K562 (cell line): ENCODE data around the gene DDAH1. TPM values are rescaled to one million over a fixed set of nuclear protein-coding genes. Genes with fewer than 3 reads are reported as not detected.

Experiments used
- ATAC-seq: fragments of 200-7000 bp; cut with Tn5 transposase; 3 replicates; pipeline ENCODE4 v1.9.1; 2020; ENCODE audit warnings: moderate library complexity
- BruUV-seq: library from RNA; stranded (reverse); fragments of 400-500 nt; replicated peaks from 2 replicates; lab custom pipeline; 2021; lab: Mats Ljungman, UMichigan
- CTCF ChIA-PET: fragments of 300-600 bp; formaldehyde crosslinking; extraction: SDS; loops from one replicate; lab custom pipeline; 2021; ENCODE audit warnings: low intra/inter-chr PET ratio; lab: Yijun Ruan, JAX
- POLR2A ChIA-PET: fragments of 300-600, 350-650 bp; sonication (Branson Sonifier 250); formaldehyde crosslinking; extraction: SDS; loops from one replicate; lab custom pipeline; 2021; ENCODE audit warnings: antibody characterized with exemption, inconsistent platforms; lab: Yijun Ruan, JAX
- DNase-seq, 4 experiments: peaks; one replicate each; pipeline versions ENCODE4 v3.0.0 to v3.0.0-alpha.2; 2011 to 2018; ENCODE audit warnings: low spot score in 3 of 4, mixed read lengths in 3 of 4; ENCODE audit errors: extremely low read depth in 1 of 4
- FAIRE-seq: peaks from 2 replicates; lab custom pipeline; 2011; peaks lifted over from hg19 to GRCh38; lab: Jason Lieb, UNC
- H2AFZ ChIP-seq: 2 replicates; pipeline ENCODE4 v1.6.0; 2011; ENCODE audit warnings: low read depth, low read length, control low read depth, inconsistent platforms
- H3K27ac ChIP-seq: fragments of 200-600 bp; 3 replicates; pipeline ENCODE4 v1.8.0; 2011; ENCODE audit warnings: low read depth, mild to moderate bottlenecking, control low read depth, inconsistent platforms, low read length, moderate library complexity, mixed read lengths; ENCODE audit errors: extremely low read depth
- H3K27me3 ChIP-seq, 2 experiments: fragments of 300-600 bp in 1 of 2; 2 replicates in 1 of 2; 3 replicates in 1 of 2; pipeline versions ENCODE4 v1.6.0 to v1.8.0; 2011; ENCODE audit warnings: inconsistent platforms in 2 of 2, low read length in 2 of 2, mild to moderate bottlenecking in 1 of 2, mixed read lengths in 1 of 2, moderate library complexity in 1 of 2; ENCODE audit not compliant: control insufficient read depth in 2 of 2, insufficient read depth in 2 of 2
- H3K36me3 ChIP-seq: fragments of 300-600 bp; 3 replicates; pipeline ENCODE4 v1.8.0; 2011; ENCODE audit warnings: mild to moderate bottlenecking, low read length, inconsistent platforms; ENCODE audit not compliant: control insufficient read depth, insufficient read depth
- H3K4me1 ChIP-seq, 2 experiments: fragments of 200-600 bp in 1 of 2; replicated peaks in 1 of 2; 2 replicates in 1 of 2; 3 replicates in 1 of 2; pipeline versions ENCODE4 v1.5.1 to v1.8.0; 2011; ENCODE audit warnings: inconsistent platforms in 2 of 2, low read length in 2 of 2, mild to moderate bottlenecking in 1 of 2, mixed read lengths in 1 of 2, moderate library complexity in 1 of 2; ENCODE audit not compliant: control insufficient read depth in 2 of 2, insufficient read depth in 2 of 2
- H3K4me2 ChIP-seq: 2 replicates; pipeline ENCODE4 v1.6.1; 2011; ENCODE audit warnings: low read length, control low read depth, inconsistent platforms, mixed read lengths; ENCODE audit not compliant: insufficient read depth
- H3K4me3 ChIP-seq: fragments of 200-600 bp; sonication (generic), shearing (Covaris generic); 2 replicates; pipeline ENCODE4 v1.5.1; 2016; ENCODE audit warnings: control low read depth, inconsistent platforms
- H3K79me2 ChIP-seq: fragments of 200-600 bp; 3 replicates; pipeline ENCODE4 v1.8.0; 2011; ENCODE audit warnings: low read length, inconsistent platforms; ENCODE audit not compliant: control insufficient read depth, insufficient read depth
- H3K9ac ChIP-seq, 2 experiments: 2 replicates each; pipeline versions ENCODE4 v1.6.0 to v1.6.1; 2011; ENCODE audit warnings: low read depth in 2 of 2, low read length in 2 of 2, control low read depth in 1 of 2, inconsistent platforms in 1 of 2, mild to moderate bottlenecking in 1 of 2, mixed read lengths in 1 of 2; ENCODE audit not compliant: insufficient read depth in 1 of 2
- H3K9me1 ChIP-seq: one replicate; pipeline ENCODE4 v1.6.0; 2011; ENCODE audit warnings: inconsistent platforms, mild to moderate bottlenecking, low read length, moderate library complexity; ENCODE audit not compliant: control insufficient read depth, insufficient read depth
- H3K9me3 ChIP-seq: replicated peaks from 2 replicates; pipeline ENCODE4 v1.5.1; 2011; ENCODE audit warnings: low read depth, low read length, inconsistent platforms; ENCODE audit not compliant: control insufficient read depth, insufficient read depth
- H4K20me1 ChIP-seq: replicated peaks from 2 replicates; pipeline ENCODE4 v1.6.1; 2011; ENCODE audit warnings: low read length, inconsistent platforms, mixed read lengths; ENCODE audit not compliant: control insufficient read depth, insufficient read depth
- BRF2 ChIP-seq: IDR thresholded peaks from 3 replicates; pipeline ENCODE4 v1.6.1; 2011; ENCODE audit warnings: borderline replicate concordance, mild to moderate bottlenecking; ENCODE audit not compliant: insufficient read length, insufficient read depth
- CEBPB ChIP-seq: fragments of 450-650 bp; IDR thresholded peaks from 2 replicates; pipeline ENCODE4 v1.6.1; 2016; ENCODE audit warnings: missing genetic modification characterization, missing compliant biosample characterization
- FOXK2 ChIP-seq, 2 experiments: fragments of 450-650 bp; IDR thresholded peaks in 1 of 2; conservative IDR thresholded peaks in 1 of 2; 2 replicates each; pipeline ENCODE4 v1.6.1; 2016; ENCODE audit warnings: low read depth in 2 of 2, mild to moderate bottlenecking in 1 of 2
- KLF1 ChIP-seq: fragments of 450-650 bp; IDR thresholded peaks from 2 replicates; pipeline ENCODE4 v1.6.1; 2016; ENCODE audit warnings: missing genetic modification characterization, missing compliant biosample characterization
- MAFG ChIP-seq: fragments of 450-650 bp; conservative IDR thresholded peaks from 2 replicates; pipeline ENCODE4 v1.6.1; 2016; ENCODE audit warnings: missing genetic modification characterization, missing compliant biosample characterization
- MITF ChIP-seq: IDR thresholded peaks from 2 replicates; pipeline ENCODE4 v1.6.1; 2014; ENCODE audit warnings: antibody characterized with exemption
- NELFE ChIP-seq: IDR thresholded peaks from 2 replicates; pipeline ENCODE4 v1.6.1; 2011; ENCODE audit warnings: mild to moderate bottlenecking; ENCODE audit not compliant: insufficient read depth, insufficient read length
- NFATC3 ChIP-seq: fragments of 450-650 bp; IDR thresholded peaks from 2 replicates; pipeline ENCODE4 v1.6.1; 2017; ENCODE audit warnings: mild to moderate bottlenecking
- SIN3B ChIP-seq: fragments of 450-650 bp; IDR thresholded peaks from 2 replicates; pipeline ENCODE4 v1.6.1; 2017; ENCODE audit warnings: low read depth, mild to moderate bottlenecking, moderate library complexity
- SRSF7 ChIP-seq: fragments of 200-400 bp; formaldehyde crosslinking; optimal IDR thresholded peaks from 2 replicates; pipeline ENCODE3; 2017; ENCODE audit warnings: mild to moderate bottlenecking, low read depth, low read length
- SUPT5H ChIP-seq: fragments of 450-650 bp; IDR thresholded peaks from 2 replicates; pipeline ENCODE4 v1.6.1; 2016
- THRAP3 ChIP-seq: fragments of 450-650 bp; IDR thresholded peaks from 2 replicates; pipeline ENCODE4 v1.6.1; 2016; ENCODE audit warnings: mild to moderate bottlenecking, inconsistent platforms, borderline replicate concordance
- ZNF23 ChIP-seq: fragments of 250-450 bp; sonication (Bioruptor Pico); IDR thresholded peaks from 2 replicates; pipeline ENCODE4 v1.4.0; 2020; ENCODE audit warnings: mild to moderate bottlenecking
- ZNF280A ChIP-seq: fragments of 450-650 bp; IDR thresholded peaks from 2 replicates; pipeline ENCODE4 v1.6.1; 2018; ENCODE audit warnings: mild to moderate bottlenecking, low read depth; ENCODE audit not compliant: partially characterized antibody
- ZNF561 ChIP-seq: fragments of 450-650 bp; formaldehyde crosslinking; conservative IDR thresholded peaks from 2 replicates; pipeline ENCODE4 v1.4.0; 2020; ENCODE audit warnings: mild to moderate bottlenecking, moderate library complexity
- WGBS: fragments of 100-300 bp; shearing (Covaris generic); methylation state at CpG from one replicate; pipeline ENCODE4 v1.1.6; 2016; ENCODE audit warnings: low coverage, mixed read lengths; ENCODE audit not compliant: insufficient coverage; ENCODE audit errors: missing lambda C conversion rate; 5-methylcytosine and 5-hydroxymethylcytosine counted together
- in situ Hi-C: fragments of 300-500 bp; cut with MboI; formaldehyde crosslinking; loops from 4 replicates; pipeline ENCODE4 v1.15.0; 2018; ENCODE audit warnings: inconsistent platforms, mixed read lengths
- intact Hi-C: fragments of 100-400 bp; cut with micrococcal nuclease; formaldehyde crosslinking; loops from 2 replicates; pipeline ENCODE4 v1.14.2; 2022
- polyA plus RNA-seq, 8 experiments: library from polyadenylated mRNA; depleted of rRNA in 4 of 8; stranded (reverse) in 5 of 8; unstranded in 3 of 8; fragments of >200 nt; fragmentation: Nextera tagmentation in 2 of 8; fragmentation: Illumina TruSeq in 1 of 8; extraction: Ambion mirVana in 2 of 8; extraction: Trizol in 1 of 8; gene quantifications; 2 replicates each; pipeline versions ENCODE4 v1.2.1 to v1.2.3, GENCODE V29; 2011 to 2014; ENCODE audit warnings: inconsistent platforms in 1 of 8, missing spikeins in 1 of 8
- total RNA-seq, 7 experiments: library from RNA; depleted of rRNA in 6 of 7; stranded (reverse); fragments of >200 nt in 6 of 7; fragmentation: Illumina TruSeq in 2 of 7; extraction: Trizol in 2 of 7; gene quantifications; 2 replicates each; pipeline versions ENCODE4 v1.2.1 to v1.2.3, GENCODE V29; 2011 to 2021; ENCODE audit warnings: low replicate concordance in 1 of 7

DDAH1 gene
- total and polyA plus RNA-seq, 9 of the 15 experiments (the other 6 are each of a cell fraction or from before 2014, with no cell fraction given) = 0.04 to 0.24 (median 0.10) TPM

GRCh38 chr1:85449356-85449755 lies 15.6 kb downstream of the DDAH1 start:
- Histone ChIP-seq H3K9me3 (no peaks in the 10 kb centered on the region), H3K27me3 (no peaks in the 10 kb centered on the region), H3K79me2 (no peaks in the 10 kb centered on the region), H4K20me1 (no peaks in the 10 kb centered on the region), H3K27ac (no peak overlapping the region), H3K36me3 (no peaks in the 10 kb centered on the region), H3K9me1 (no peaks in the 10 kb centered on the region), H3K4me3 (no peak overlapping the region), H3K9ac (no peak overlapping the region), H2AFZ (no peak overlapping the region), H3K4me1 (no peaks in the 10 kb centered on the region), H3K4me2 (no peak overlapping the region)
- no peak for TF ChIP-seq ZNF23
- no peak for TF ChIP-seq ZNF561 (CRISPR knock-in tag)
- TF ChIP-seq THRAP3 = no peak
- no peak for TF ChIP-seq MITF
- no peak for TF ChIP-seq CEBPB (tag)
- TF ChIP-seq SRSF7 = no peak
- TF ChIP-seq SIN3B = no peak
- no peak for TF ChIP-seq MAFG (tag)
- TF ChIP-seq BRF2 = no peak
- TF ChIP-seq FOXK2 (conservative IDR thresholded peaks at IDR 0.05 in 1 of 2, IDR thresholded peaks at IDR 0.05 in 1 of 2; ENCODE audit: low read depth in 2 of 2) = no peak
- no peak for TF ChIP-seq KLF1
- no peak for TF ChIP-seq NELFE
- TF ChIP-seq SUPT5H = no peak
- TF ChIP-seq ZNF280A = no peak
- no peak for TF ChIP-seq NFATC3
- POLR2A ChIA-PET = interaction anchor here (0.7 kb wide), 1 partner anchor 13 kb away, joined by 3 read pairs; no protein-coding TSS in a partner anchor
- in situ Hi-C loops (no loop called here), intact Hi-C loops (no loop called here)
- no peak for ATAC-seq
- CTCF ChIA-PET = no interaction called here
- no peak for DNase-seq
- WGBS = 0% methylated on average over 3 of the region's 3 CpGs
- no TSS peak for BruUV-seq
- FAIRE-seq = no peak
